H9 (cell line): ENCODE measurements around the gene TP73. TPM values are rescaled to one million over a fixed set of nuclear protein-coding genes. Genes with fewer than 3 reads are reported as not detected.

Experiments
- DNase-seq: peaks from one replicate; pipeline ENCODE4 v3.0.0-alpha.2; 2017
- H2AFZ ChIP-seq: one replicate; pipeline ENCODE4 v1.6.1; 2013; ENCODE audit warnings: mild to moderate bottlenecking, low read length, control low read depth, moderate library complexity
- H2AK5ac ChIP-seq: 2 replicates; pipeline ENCODE4 v1.6.1; 2013; ENCODE audit warnings: low read length, control low read depth, mixed read lengths; ENCODE audit not compliant: insufficient read length
- H2BK120ac ChIP-seq: one replicate; pipeline ENCODE4 v1.6.1; 2013; ENCODE audit warnings: low read depth, mild to moderate bottlenecking, low read length, control low read depth, inconsistent platforms; ENCODE audit not compliant: poor library complexity, severe bottlenecking
- H2BK12ac ChIP-seq: 2 replicates; pipeline ENCODE4 v1.6.1; 2013; ENCODE audit warnings: low read length, control low read depth, mixed read lengths, low read depth; ENCODE audit not compliant: insufficient read length
- H2BK15ac ChIP-seq: 2 replicates; pipeline ENCODE4 v1.6.1; 2013; ENCODE audit warnings: low read depth, low read length, control low read depth
- H2BK20ac ChIP-seq: one replicate; pipeline ENCODE4 v1.6.1; 2013; ENCODE audit warnings: low read depth, mild to moderate bottlenecking, low read length, control low read depth, inconsistent platforms; ENCODE audit not compliant: poor library complexity, severe bottlenecking
- H2BK5ac ChIP-seq: 2 replicates; pipeline ENCODE4 v1.6.1; 2013; ENCODE audit warnings: low read length, control low read depth, mixed read lengths; ENCODE audit not compliant: insufficient read length
- H3K14ac ChIP-seq: 2 replicates; pipeline ENCODE4 v1.6.1; 2013; ENCODE audit warnings: low read length, control low read depth; ENCODE audit not compliant: insufficient read depth
- H3K18ac ChIP-seq: 2 replicates; pipeline ENCODE4 v1.6.1; 2013; ENCODE audit warnings: low read depth, mild to moderate bottlenecking, mixed read lengths, low read length, control low read depth; ENCODE audit not compliant: insufficient read length
- H3K23ac ChIP-seq: 2 replicates; pipeline ENCODE4 v1.6.1; 2013; ENCODE audit warnings: low read length, control low read depth, mixed read lengths, low read depth; ENCODE audit not compliant: insufficient read length
- H3K23me2 ChIP-seq: 2 replicates; pipeline ENCODE4 v1.6.1; 2013; ENCODE audit warnings: low read depth, mild to moderate bottlenecking, mixed read lengths, low read length, control low read depth; ENCODE audit not compliant: insufficient read length, poor library complexity, severe bottlenecking
- H3K27ac ChIP-seq: 2 replicates; pipeline ENCODE4 v1.5.1; 2013; ENCODE audit warnings: low read length, control low read depth, mixed read lengths, low read depth; ENCODE audit not compliant: insufficient read length
- H3K27me3 ChIP-seq: 2 replicates; pipeline ENCODE4 v1.6.1; 2013; ENCODE audit warnings: low read length, control low read depth, inconsistent platforms; ENCODE audit not compliant: insufficient read depth
- H3K4ac ChIP-seq: 2 replicates; pipeline ENCODE4 v1.6.1; 2013; ENCODE audit warnings: low read depth, mild to moderate bottlenecking, control low read depth, inconsistent platforms, low read length, moderate library complexity
- H3K4me1 ChIP-seq: 2 replicates; pipeline ENCODE4 v1.6.1; 2013; ENCODE audit warnings: low read length, control low read depth, inconsistent platforms; ENCODE audit not compliant: insufficient read depth
- H3K4me2 ChIP-seq: 2 replicates; pipeline ENCODE4 v1.6.1; 2013; ENCODE audit warnings: low read length, control low read depth, mixed read lengths; ENCODE audit not compliant: insufficient read length, insufficient read depth
- H3K56ac ChIP-seq: 2 replicates; pipeline ENCODE4 v1.6.1; 2013; ENCODE audit warnings: low read depth, mild to moderate bottlenecking, mixed read lengths, low read length, control low read depth; ENCODE audit not compliant: insufficient read length
- H3K79me1 ChIP-seq: 2 replicates; pipeline ENCODE4 v1.6.1; 2013; ENCODE audit warnings: low read depth, mild to moderate bottlenecking, moderate library complexity, low read length, control low read depth, inconsistent platforms; ENCODE audit not compliant: insufficient read depth, poor library complexity, severe bottlenecking
- H3K79me2 ChIP-seq: 2 replicates; pipeline ENCODE4 v1.6.1; 2013; ENCODE audit warnings: low read length, control low read depth, inconsistent platforms; ENCODE audit not compliant: insufficient read depth
- H3K9ac ChIP-seq: 2 replicates; pipeline ENCODE4 v1.6.1; 2013; ENCODE audit warnings: low read length, control low read depth, mixed read lengths; ENCODE audit not compliant: insufficient read length; ENCODE audit errors: extremely low read depth
- H3K9me3 ChIP-seq: one replicate; pipeline ENCODE4 v1.6.1; 2013; ENCODE audit warnings: low read depth, low read length, inconsistent platforms; ENCODE audit not compliant: control insufficient read depth
- H3T11ph ChIP-seq: one replicate; pipeline ENCODE4 v1.6.1; 2013; ENCODE audit warnings: mild to moderate bottlenecking, low read length, control low read depth, inconsistent platforms
- H4K20me1 ChIP-seq: one replicate; pipeline ENCODE4 v1.6.1; 2013; ENCODE audit not compliant: control insufficient read depth, insufficient read length, insufficient read depth
- H4K5ac ChIP-seq: 2 replicates; pipeline ENCODE4 v1.6.1; 2013; ENCODE audit warnings: low read depth, mild to moderate bottlenecking, mixed read lengths, low read length, control low read depth; ENCODE audit not compliant: insufficient read length
- H4K8ac ChIP-seq: replicated peaks from 2 replicates; pipeline ENCODE4 v1.6.1; 2013; ENCODE audit warnings: low read length, control low read depth, mixed read lengths, low read depth; ENCODE audit not compliant: insufficient read length
- H4K91ac ChIP-seq: 2 replicates; pipeline ENCODE4 v1.6.1; 2013; ENCODE audit warnings: low read depth, mild to moderate bottlenecking, moderate library complexity, mixed read lengths, low read length, control low read depth; ENCODE audit not compliant: insufficient read length
- H3K27ac Mint-ChIP-seq, 3 experiments: 2 replicates in 2 of 3; 3 replicates in 1 of 3; pipeline ENCODE4 v1.8.0; 2020 to 2021; ENCODE audit warnings: mixed read lengths in 3 of 3, mild to moderate bottlenecking in 1 of 3, moderate library complexity in 1 of 3
- H3K27me3 Mint-ChIP-seq: 2 replicates; pipeline ENCODE4 v1.8.0; 2021; ENCODE audit warnings: low read depth, mild to moderate bottlenecking, moderate library complexity, mixed read lengths
- H3K36me3 Mint-ChIP-seq, 3 experiments: 2 replicates in 2 of 3; 3 replicates in 1 of 3; pipeline ENCODE4 v1.8.0; 2020 to 2021; ENCODE audit warnings: low read depth in 3 of 3, mixed read lengths in 3 of 3; ENCODE audit not compliant: insufficient read depth in 1 of 3
- H3K4me1 Mint-ChIP-seq, 2 experiments: 2 replicates each; pipeline ENCODE4 v1.8.0; 2020; ENCODE audit warnings: mixed read lengths in 2 of 2
- H3K4me3 Mint-ChIP-seq, 2 experiments: 2 replicates in 1 of 2; 3 replicates in 1 of 2; pipeline ENCODE4 v1.8.0; 2020 to 2021; ENCODE audit warnings: mild to moderate bottlenecking in 2 of 2, mixed read lengths in 2 of 2, moderate library complexity in 1 of 2
- H3K9me3 Mint-ChIP-seq, 2 experiments: 2 replicates in 1 of 2; 3 replicates in 1 of 2; pipeline ENCODE4 v1.8.0; 2020; ENCODE audit warnings: mild to moderate bottlenecking in 2 of 2, mixed read lengths in 2 of 2, moderate library complexity in 1 of 2
- WGBS: extraction: QIAGEN DNeasy Blood & Tissue Kit; methylation state at CpG from one replicate; pipeline ENCODE4 v1.1.7; 2013; ENCODE audit warnings: missing lambda C conversion rate, low lambda C conversion rate, mixed read lengths; ENCODE audit not compliant: insufficient read length; ENCODE audit errors: extremely low coverage; 5-methylcytosine and 5-hydroxymethylcytosine counted together
- total RNA-seq: library from RNA; stranded (reverse); gene quantifications from 2 replicates; pipeline ENCODE4 v1.2.1, GENCODE V29; 2021
- TF ChIP-seq, protein P1 (sequence below): fragments of 200-600 bp; sonication (generic); conservative IDR thresholded peaks from 3 replicates; pipeline ENCODE4 v1.8.0; 2021; ENCODE audit warnings: antibody characterized with exemption, mild to moderate bottlenecking

The TP73 gene
- total RNA-seq, 1 experiment from 2014 or later = 4.7 TPM

DNA sequence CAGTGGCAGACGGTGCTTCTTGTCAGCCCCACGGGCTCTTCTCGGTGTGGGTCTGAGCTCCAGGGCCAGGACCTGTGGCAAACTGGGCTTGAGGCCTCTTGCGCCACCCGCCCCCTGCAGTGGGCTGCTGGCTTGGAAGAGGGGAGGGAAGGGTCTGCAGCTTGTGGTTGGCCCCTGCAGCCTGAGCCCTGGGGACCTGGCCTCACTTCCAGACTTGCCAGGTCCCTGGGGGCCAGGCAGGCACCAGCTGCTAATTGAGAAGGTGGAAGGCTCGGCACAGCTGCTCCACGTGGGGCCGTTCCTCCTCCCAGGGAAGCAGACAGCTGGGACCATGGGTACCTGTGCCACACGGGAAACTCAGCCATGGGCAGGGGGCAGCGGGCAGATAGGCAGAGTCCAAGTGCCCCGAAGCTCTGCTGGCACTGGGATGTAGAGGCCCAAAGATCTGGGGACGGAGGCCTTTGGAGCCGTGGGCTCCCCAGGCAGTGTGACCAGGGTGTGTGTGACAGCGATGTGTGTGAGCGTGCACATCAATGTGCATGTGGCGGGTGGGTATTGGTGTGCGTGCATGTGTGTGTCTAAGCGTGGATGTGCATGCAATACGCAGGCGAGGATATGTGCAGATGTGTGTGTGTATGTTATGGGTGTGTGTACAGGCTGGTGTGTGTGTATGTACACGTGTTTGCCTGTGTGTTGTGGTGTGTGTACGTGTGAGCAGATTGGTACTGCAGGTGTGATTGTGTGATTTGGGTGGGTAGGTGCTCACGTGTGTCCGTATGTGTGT, 39.3 kb downstream of the TP73 start:
- H3K79me1 ChIP-seq = no peaks in the 10 kb centered on the region
- no peak overlapping the region for H3K27ac ChIP-seq
- no peak overlapping the region for H3K18ac ChIP-seq
- H3K27me3 ChIP-seq = no peaks in the 10 kb centered on the region; the same call in 1 of the 2 replicates
- Mint-ChIP-seq H3K4me3 (no peak overlapping the region), H3K4me1 (peaks cover 21 to 34% of the 10 kb centered on the region in 2 experiments), H3K27me3 (peaks cover 21% of the 10 kb centered on the region), H3K36me3 (peaks cover 0 to 2% (median 1%) of the 10 kb centered on the region in 3 experiments; a peak in 1 of 7 replicates), H3K27ac (peak overlapping the region in 1 of 3 experiments; percentile 5; a peak in 1 of 7 replicates), H3K9me3 (peaks cover 2 to 4% of the 10 kb centered on the region in 2 experiments; a peak in 4 of 5 replicates)
- H2BK15ac ChIP-seq = no peak overlapping the region
- no peak overlapping the region for H2BK120ac ChIP-seq
- no peak overlapping the region for H4K5ac ChIP-seq
- no peaks in the 10 kb centered on the region for H4K20me1 ChIP-seq
- no peak overlapping the region for H4K91ac ChIP-seq
- no peak overlapping the region; the same call in 1 of the 2 replicates for H3K14ac ChIP-seq
- no peak overlapping the region for H2AFZ ChIP-seq
- H3K4me1 ChIP-seq = peaks cover 8% of the 10 kb centered on the region; the same call in 1 of the 2 replicates
- peak overlapping the region; percentile 8 for H4K8ac ChIP-seq
- no CpG with 5 or more reads among the region's 24 CpGs for WGBS
- TF ChIP-seq, protein P1, sequence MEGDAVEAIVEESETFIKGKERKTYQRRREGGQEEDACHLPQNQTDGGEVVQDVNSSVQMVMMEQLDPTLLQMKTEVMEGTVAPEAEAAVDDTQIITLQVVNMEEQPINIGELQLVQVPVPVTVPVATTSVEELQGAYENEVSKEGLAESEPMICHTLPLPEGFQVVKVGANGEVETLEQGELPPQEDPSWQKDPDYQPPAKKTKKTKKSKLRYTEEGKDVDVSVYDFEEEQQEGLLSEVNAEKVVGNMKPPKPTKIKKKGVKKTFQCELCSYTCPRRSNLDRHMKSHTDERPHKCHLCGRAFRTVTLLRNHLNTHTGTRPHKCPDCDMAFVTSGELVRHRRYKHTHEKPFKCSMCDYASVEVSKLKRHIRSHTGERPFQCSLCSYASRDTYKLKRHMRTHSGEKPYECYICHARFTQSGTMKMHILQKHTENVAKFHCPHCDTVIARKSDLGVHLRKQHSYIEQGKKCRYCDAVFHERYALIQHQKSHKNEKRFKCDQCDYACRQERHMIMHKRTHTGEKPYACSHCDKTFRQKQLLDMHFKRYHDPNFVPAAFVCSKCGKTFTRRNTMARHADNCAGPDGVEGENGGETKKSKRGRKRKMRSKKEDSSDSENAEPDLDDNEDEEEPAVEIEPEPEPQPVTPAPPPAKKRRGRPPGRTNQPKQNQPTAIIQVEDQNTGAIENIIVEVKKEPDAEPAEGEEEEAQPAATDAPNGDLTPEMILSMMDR = no peak
- no peak overlapping the region for H3K23ac ChIP-seq
- H3K79me2 ChIP-seq = no peaks in the 10 kb centered on the region
- no peak for DNase-seq
- H3K23me2 ChIP-seq = no peaks in the 10 kb centered on the region
- H3K56ac ChIP-seq = no peak overlapping the region
- no peak overlapping the region for H2BK5ac ChIP-seq
- H3K9me3 ChIP-seq = no peaks in the 10 kb centered on the region
- no peak overlapping the region for H2BK12ac ChIP-seq
- no peak overlapping the region for H2BK20ac ChIP-seq
- H2AK5ac ChIP-seq = no peak overlapping the region
- no peak overlapping the region for H3K9ac ChIP-seq
- no peak overlapping the region for H3T11ph ChIP-seq
- H3K4me2 ChIP-seq = no peak overlapping the region
- no peak overlapping the region for H3K4ac ChIP-seq
